ENCODE results near the gene WDTC1. TPM values are rescaled to one million over a fixed set of nuclear protein-coding genes. Genes with fewer than 3 reads are reported as not detected.

WDTC1 gene
- total RNA-seq, 1 experiment from 2014 or later = 15.7 TPM

DNA sequence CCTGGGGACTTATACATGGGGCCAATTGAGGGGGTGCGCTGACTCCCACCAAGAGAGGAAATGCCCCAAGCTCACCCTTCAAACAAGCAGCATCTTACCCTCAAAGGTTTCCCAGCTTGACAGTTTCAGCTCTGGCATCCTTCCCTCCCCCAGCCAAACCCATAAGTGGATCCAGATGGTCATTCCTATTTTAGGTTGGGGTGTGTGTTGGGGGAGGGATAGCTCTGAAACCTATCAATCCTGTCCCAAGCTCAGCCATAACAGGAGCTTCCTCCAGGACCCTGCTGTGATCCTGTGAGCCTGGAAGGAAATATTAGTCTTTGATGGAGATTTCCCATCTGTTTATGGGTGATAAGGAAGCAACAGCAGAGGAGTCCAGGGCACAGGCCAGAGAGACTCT, 84.2 kb downstream of the WDTC1 start:
- TF ChIP-seq, protein P1, sequence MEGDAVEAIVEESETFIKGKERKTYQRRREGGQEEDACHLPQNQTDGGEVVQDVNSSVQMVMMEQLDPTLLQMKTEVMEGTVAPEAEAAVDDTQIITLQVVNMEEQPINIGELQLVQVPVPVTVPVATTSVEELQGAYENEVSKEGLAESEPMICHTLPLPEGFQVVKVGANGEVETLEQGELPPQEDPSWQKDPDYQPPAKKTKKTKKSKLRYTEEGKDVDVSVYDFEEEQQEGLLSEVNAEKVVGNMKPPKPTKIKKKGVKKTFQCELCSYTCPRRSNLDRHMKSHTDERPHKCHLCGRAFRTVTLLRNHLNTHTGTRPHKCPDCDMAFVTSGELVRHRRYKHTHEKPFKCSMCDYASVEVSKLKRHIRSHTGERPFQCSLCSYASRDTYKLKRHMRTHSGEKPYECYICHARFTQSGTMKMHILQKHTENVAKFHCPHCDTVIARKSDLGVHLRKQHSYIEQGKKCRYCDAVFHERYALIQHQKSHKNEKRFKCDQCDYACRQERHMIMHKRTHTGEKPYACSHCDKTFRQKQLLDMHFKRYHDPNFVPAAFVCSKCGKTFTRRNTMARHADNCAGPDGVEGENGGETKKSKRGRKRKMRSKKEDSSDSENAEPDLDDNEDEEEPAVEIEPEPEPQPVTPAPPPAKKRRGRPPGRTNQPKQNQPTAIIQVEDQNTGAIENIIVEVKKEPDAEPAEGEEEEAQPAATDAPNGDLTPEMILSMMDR (IDR thresholded peaks at IDR 0.05; ENCODE audit: unreplicated experiment) = no peak
- H3K36me3 Mint-ChIP-seq (ENCODE audit: insufficient read depth, unreplicated experiment) = peaks cover 4% of the 10 kb centered on the region
- ChIA-PET CTCF (interaction anchor here (0.6 to 6.3 kb wide), 7 partner anchors 14 to 287 kb away, joined by 3 to 32 read pairs (median 4); partner anchors contain the start of gene MAP3K6), POLR2A (interaction anchor here (0.9 kb wide), 1 partner anchor 19 kb away, joined by 3 read pairs; no protein-coding TSS in a partner anchor)
- peaks cover 2% of the 10 kb centered on the region for H3K4me1 Mint-ChIP-seq (ENCODE audit: insufficient read depth, unreplicated experiment)
- DNase-seq (ENCODE audit: unreplicated experiment) = no peak
- H3K27me3 Mint-ChIP-seq (ENCODE audit: insufficient read depth, unreplicated experiment) = no peaks in the 10 kb centered on the region
- intact Hi-C loops (cut with micrococcal nuclease) = no loop called here
- H3K4me3 Mint-ChIP-seq (ENCODE audit: unreplicated experiment) = no peak overlapping the region
- H3K9me3 Mint-ChIP-seq (ENCODE audit: unreplicated experiment) = no peaks in the 10 kb centered on the region
- no peak overlapping the region for H3K27ac Mint-ChIP-seq (ENCODE audit: low read depth, unreplicated experiment)
- no TSS peak for BruUV-seq (replicated peaks)

DNA sequence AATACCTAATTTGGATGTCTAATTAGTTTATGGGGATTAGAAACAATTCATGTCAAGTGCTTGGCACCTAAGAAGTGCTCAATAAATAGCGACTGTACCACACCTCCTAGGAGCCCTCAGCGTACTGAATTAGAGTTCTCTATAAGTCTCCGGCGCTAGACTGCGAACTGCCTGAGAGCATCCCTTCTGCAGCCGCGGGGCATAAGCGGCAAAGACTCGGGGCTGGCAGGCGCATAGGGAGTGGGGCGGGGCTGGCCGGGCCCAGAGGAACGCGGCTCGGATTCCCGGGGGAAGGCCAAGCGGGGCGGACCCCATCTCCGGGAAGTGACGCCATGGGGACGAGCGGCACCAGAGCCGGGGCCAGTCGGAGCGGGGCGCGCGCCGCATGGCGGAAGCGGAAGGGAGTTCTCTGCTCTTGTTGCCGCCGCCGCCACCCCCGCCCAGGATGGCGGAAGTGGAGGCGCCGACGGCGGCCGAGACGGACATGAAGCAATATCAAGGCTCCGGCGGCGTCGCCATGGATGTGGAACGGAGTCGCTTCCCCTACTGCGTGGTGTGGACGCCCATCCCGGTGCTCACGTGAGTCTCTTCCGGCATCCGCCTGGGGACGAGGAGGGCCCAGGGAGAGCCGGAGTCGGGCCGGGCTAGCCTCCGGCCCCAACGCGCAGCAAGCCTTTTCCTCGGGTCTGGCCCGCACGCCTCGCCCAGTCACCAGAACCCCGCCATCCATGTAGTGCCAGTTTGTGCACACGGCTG, 87.6 kb downstream of the WDTC1 start, which contains the start of gene TMEM222:
Gene TMEM222 (plus strand): TSS at position 351 of the 756 bp plus-strand sequence. CDS start 35 bp downstream, at position 386.
- BruUV-seq (replicated peaks) = no TSS peak
- peak within 1 kb of the TSS; percentile 91 for H3K4me3 Mint-ChIP-seq (ENCODE audit: unreplicated experiment)
- H3K27ac Mint-ChIP-seq (ENCODE audit: low read depth, unreplicated experiment) = peak within 1 kb of the TSS; percentile 94
- H3K36me3 Mint-ChIP-seq (ENCODE audit: insufficient read depth, unreplicated experiment) = peaks cover 14% of the 10 kb centered on the region
- H3K9me3 Mint-ChIP-seq (ENCODE audit: unreplicated experiment) = no peaks in the 10 kb centered on the region
- POLR2A ChIA-PET = interaction anchor here (0.9 to 2.4 kb wide), 6 partner anchors 9 to 210 kb away, joined by 3 to 49 read pairs (median 11); partner anchors contain the start of genes MAP3K6, SYTL1 and WASF2
- peaks cover 5% of the 10 kb centered on the region for H3K4me1 Mint-ChIP-seq (ENCODE audit: insufficient read depth, unreplicated experiment)
- TF ChIP-seq, protein P1 (IDR thresholded peaks at IDR 0.05; ENCODE audit: unreplicated experiment) = no peak
- CTCF ChIA-PET = interaction anchor here (0.7 to 3.6 kb wide), 4 partner anchors 11 to 285 kb away, joined by 3 to 36 read pairs (median 3); no protein-coding TSS in a partner anchor
- peak; percentile 96 for DNase-seq (ENCODE audit: unreplicated experiment)
- H3K27me3 Mint-ChIP-seq (ENCODE audit: insufficient read depth, unreplicated experiment) = no peaks in the 10 kb centered on the region
- intact Hi-C loops (cut with micrococcal nuclease) = loop anchor here (1.0 kb wide), 1 partner anchor 19 kb away; no protein-coding TSS in a partner anchor

DNA sequence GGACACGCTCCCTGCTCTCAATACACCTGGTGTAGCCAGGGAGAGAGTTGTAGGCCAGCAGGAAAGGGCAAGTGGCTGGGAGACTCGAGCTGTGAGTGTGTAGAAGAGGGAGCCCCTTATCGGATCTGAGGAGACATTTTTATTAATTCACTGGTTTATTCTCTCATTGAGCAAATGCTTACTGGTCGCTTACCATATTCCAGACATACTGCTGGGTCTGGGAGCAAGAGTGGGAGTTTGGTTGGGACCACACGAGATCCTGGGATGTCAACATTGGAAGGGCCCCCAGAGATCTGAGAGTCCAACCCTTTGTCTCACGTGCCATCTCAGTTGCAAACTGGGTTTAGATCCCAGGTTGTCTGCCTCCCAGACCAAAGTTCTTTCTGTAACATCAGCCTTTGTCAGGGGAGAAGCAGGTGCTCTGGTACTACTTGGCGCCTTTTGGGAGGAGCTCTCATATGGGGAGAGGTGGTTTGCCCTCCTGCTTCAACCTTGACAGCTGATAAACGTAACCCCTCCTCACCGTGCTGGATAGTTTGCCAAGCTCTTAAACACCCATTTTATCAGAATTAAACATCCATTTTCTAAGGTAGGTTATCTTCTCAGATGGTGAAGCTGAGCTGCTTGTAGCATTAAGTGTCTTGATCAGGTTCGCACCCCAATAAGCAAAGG, 88.3 kb downstream of the WDTC1 start:
- intact Hi-C loops (cut with micrococcal nuclease) = loop anchor here (1.0 kb wide), 1 partner anchor 19 kb away; no protein-coding TSS in a partner anchor
- Mint-ChIP-seq H3K27me3 (ENCODE audit: insufficient read depth, unreplicated experiment) (no peaks in the 10 kb centered on the region), H3K36me3 (ENCODE audit: insufficient read depth, unreplicated experiment) (peaks cover 16% of the 10 kb centered on the region), H3K4me1 (ENCODE audit: insufficient read depth, unreplicated experiment) (peaks cover 5% of the 10 kb centered on the region), H3K4me3 (ENCODE audit: unreplicated experiment) (peak overlapping the region; percentile 91), H3K9me3 (ENCODE audit: unreplicated experiment) (no peaks in the 10 kb centered on the region), H3K27ac (ENCODE audit: low read depth, unreplicated experiment) (peak overlapping the region; percentile 94)
- BruUV-seq (replicated peaks) = TSS peak; percentile 55
- DNase-seq (ENCODE audit: unreplicated experiment) = no peak
- ChIA-PET CTCF (interaction anchor here (0.7 to 6.2 kb wide), 8 partner anchors 10 to 284 kb away, joined by 3 to 57 read pairs (median 3); no protein-coding TSS in a partner anchor), POLR2A (interaction anchor here (0.7 to 2.4 kb wide), 20 partner anchors 10 to 533 kb away, joined by 3 to 49 read pairs (median 4); partner anchors contain the start of genes MAP3K6, SLC9A1, SYTL1 and WASF2)
- TF ChIP-seq, protein P1 (IDR thresholded peaks at IDR 0.05; ENCODE audit: unreplicated experiment) = no peak

Measured in MCF 10A (cell line).